GM12892 (cell line): ENCODE measurements around the gene ALDH8A1. TPM values are rescaled to one million over a fixed set of nuclear protein-coding genes. Genes with fewer than 3 reads are reported as not detected.
A peak's percentile ranks its signal among the peaks of the same experiment; 100 is the strongest.

Source experiments
- DNase-seq: peaks from one replicate; pipeline ENCODE4 v3.0.0; 2011; ENCODE audit not compliant: insufficient read length
- FAIRE-seq: peaks from 2 replicates; lab custom pipeline; 2011; peaks lifted over from hg19 to GRCh38; lab: Jason Lieb, UNC
- POLR2A ChIP-seq: IDR thresholded peaks from 2 replicates; pipeline ENCODE4 v1.6.1; 2011; ENCODE audit warnings: low read depth, low read length, control low read depth
- POLR2AphosphoS5 ChIP-seq: IDR thresholded peaks from 2 replicates; pipeline ENCODE4 v1.6.1; 2011; ENCODE audit warnings: low read depth, low read length, control low read depth
- TAF1 ChIP-seq: IDR thresholded peaks from 2 replicates; pipeline ENCODE4 v1.6.1; 2011; ENCODE audit warnings: low read depth, mild to moderate bottlenecking, control low read depth, low read length, borderline replicate concordance
- polyA plus RNA-seq: library from polyadenylated mRNA; unstranded; fragments of >200 nt; gene quantifications from one replicate; pipeline ENCODE4 v1.2.1, GENCODE V29; 2012; ENCODE audit warnings: missing spikeins, inconsistent platforms; ENCODE audit not compliant: missing spikeins

Gene ALDH8A1, protein sequence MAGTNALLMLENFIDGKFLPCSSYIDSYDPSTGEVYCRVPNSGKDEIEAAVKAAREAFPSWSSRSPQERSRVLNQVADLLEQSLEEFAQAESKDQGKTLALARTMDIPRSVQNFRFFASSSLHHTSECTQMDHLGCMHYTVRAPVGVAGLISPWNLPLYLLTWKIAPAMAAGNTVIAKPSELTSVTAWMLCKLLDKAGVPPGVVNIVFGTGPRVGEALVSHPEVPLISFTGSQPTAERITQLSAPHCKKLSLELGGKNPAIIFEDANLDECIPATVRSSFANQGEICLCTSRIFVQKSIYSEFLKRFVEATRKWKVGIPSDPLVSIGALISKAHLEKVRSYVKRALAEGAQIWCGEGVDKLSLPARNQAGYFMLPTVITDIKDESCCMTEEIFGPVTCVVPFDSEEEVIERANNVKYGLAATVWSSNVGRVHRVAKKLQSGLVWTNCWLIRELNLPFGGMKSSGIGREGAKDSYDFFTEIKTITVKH
- polyA plus RNA-seq = 1.2 TPM

- TF ChIP-seq TAF1 (no peak), POLR2A (no peak), POLR2AphosphoS5 (no peak)
- FAIRE-seq = no peak
- no peak for DNase-seq
Measured at GRCh38 chr6:134949927-134950326, at the start of gene ALDH8A1. Gene ALDH8A1, minus strand, starts transcription at chr6:134950101. Its CDS starts 48 bp downstream, at chr6:134950053.

- FAIRE-seq (no peak), DNase-seq (no peak)
- TF ChIP-seq POLR2A (no peak), POLR2AphosphoS5 (no peak), TAF1 (no peak)
Measured at GRCh38 chr6:134999107-134999506, 49.2 kb upstream of the ALDH8A1 start.

DNA sequence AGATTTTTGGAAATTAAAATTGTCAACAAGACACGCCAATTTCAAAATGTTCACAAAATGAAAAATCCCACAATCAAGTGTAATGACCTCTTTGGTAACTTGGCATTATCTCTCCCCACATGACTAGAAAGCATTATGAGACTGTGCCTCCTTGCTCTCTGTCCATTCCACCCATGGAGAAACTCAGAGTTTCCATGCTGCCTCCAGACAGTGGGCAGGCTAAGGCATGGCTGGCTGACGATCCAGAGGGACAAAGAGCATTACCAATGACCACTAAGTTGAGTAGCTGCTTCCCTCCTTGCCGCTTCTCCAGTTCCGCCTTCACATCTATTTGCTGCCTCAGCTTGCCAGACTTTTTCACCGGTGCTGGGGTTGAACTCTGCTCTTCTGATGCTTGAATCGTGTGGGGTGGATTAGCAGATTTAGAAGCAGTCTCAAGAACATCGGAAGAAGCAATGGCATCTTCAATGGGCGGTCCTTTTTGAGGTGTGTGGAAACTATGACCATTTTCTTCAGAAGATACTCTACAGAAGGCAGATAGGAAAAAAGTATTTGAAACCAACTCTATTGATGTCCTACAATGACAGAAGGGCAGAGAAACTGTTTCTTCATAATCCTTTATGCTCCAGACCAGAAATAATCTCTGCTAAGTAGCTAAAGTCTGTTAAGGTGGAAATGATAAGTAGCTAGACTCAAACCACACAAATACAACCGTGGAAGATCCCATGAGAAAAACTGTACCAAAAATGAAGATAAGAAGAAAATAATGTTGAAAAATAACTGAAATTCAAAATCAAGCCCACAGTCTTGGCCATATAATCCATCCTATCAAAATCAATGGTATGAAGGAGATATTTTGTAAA is 47.5 kb upstream of the ALDH8A1 start:
- DNase-seq (no peak), FAIRE-seq (no peak)
- TF ChIP-seq POLR2AphosphoS5 (no peak), POLR2A (no peak), TAF1 (no peak)

DNA sequence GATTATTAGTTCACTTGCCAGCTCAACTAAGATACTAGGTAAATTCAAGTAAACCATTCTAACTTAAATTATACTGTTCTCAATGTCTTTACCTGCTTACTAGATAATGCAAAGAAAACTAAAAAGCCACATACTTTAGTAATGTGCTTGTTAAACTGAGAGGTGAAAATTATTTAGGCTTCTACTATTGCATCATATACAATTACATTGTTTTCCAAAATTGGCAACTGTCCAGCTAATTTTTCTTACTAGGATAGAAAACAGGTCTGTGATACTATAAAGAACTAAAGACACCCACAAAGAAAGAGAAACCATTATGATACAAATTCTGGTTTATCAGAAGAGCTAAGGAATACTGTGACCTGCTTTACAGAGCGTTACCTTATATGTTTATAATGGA is 45.6 kb upstream of the ALDH8A1 start:
- TF ChIP-seq POLR2AphosphoS5 (no peak), TAF1 (no peak), POLR2A (no peak)
- FAIRE-seq = no peak
- DNase-seq = no peak

DNA sequence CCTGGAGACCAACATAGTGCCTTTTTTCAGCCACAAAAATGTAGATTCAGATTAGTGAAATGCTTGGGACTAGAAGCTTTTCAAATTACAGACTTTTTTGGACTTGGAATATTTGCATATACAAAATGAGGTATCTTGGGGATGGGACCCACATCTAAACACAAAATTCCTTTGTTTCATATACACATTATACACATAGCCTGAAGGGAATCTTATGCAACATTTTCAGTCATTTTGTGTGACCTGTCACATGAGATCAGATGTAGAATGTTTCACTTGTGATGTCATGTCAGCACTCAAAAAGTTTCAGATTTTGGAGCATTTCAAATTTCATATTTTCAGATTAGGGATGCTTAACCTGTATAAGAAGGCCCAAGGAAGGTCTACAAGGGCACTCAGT is 44.5 kb upstream of the ALDH8A1 start:
- TF ChIP-seq TAF1 (no peak), POLR2A (no peak), POLR2AphosphoS5 (no peak)
- DNase-seq (no peak), FAIRE-seq (peak; percentile 71)

DNA sequence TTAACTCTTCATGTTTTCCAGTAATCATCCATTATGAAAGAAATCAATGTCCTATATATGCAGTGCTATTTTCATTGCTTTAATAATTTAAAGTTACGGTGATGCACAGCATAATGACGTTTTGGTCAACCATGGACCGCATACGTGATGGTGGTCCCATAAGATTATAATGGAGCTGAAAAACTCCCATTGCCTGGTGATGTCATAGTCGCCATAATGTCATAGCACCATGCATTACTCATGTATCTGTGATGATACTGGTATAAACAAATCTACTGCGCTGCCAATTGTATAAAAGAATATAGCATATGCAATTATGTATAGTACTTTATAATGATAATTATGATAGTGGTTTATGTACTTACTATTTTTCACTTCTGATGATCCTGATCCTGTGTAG is 42.3 kb upstream of the ALDH8A1 start:
- FAIRE-seq (no peak), DNase-seq (no peak)
- TF ChIP-seq POLR2A (no peak), TAF1 (no peak), POLR2AphosphoS5 (no peak)

DNA sequence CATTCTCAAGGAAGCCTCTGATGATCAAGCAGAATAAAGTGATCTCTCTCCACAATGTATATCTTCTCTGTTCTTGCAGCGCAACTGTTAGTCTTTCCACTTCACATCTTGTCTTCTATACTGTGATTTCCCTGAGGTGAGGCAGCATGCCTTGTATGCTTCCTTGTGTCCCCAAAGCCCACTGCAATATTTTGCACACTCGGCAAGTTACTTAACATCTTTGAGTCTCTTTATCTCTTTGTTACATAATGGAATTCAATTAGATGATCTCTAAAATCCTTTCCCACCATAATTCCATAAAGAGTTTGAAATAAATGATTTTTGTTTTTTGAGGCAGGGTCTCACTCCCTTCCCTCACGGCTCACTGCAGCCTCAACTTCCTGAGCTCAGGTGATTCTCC is 40.4 kb upstream of the ALDH8A1 start:
- no peak for TF ChIP-seq TAF1
- TF ChIP-seq POLR2AphosphoS5 = no peak
- no peak for TF ChIP-seq POLR2A
- no peak for FAIRE-seq
- DNase-seq = no peak

DNA sequence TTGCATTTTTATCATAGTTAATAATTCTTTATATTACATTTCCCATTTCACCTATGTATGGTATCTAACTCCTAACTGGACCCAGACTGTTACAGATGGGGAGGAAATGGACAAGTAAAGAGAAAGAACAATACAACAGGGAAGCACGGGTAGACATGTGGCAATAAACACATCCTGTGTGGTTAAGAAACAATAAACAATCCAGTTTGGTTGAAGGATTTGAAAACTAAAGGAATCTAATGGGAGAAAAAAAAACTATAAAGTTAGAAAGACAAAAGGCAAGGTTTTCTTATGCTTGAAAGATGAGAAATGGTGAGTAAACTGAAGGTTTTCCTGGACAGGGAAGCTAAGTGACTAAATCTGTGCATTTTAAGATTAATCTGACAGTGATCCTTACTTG is 34.9 kb upstream of the ALDH8A1 start:
- TF ChIP-seq POLR2A = no peak
- TF ChIP-seq POLR2AphosphoS5 = no peak
- no peak for TF ChIP-seq TAF1
- FAIRE-seq (no peak), DNase-seq (no peak)

GRCh38 chr6:134983823-134984222 is 33.9 kb upstream of the ALDH8A1 start:
- DNase-seq (no peak), FAIRE-seq (no peak)
- TF ChIP-seq POLR2A = no peak
- no peak for TF ChIP-seq POLR2AphosphoS5
- no peak for TF ChIP-seq TAF1

GRCh38 chr6:134982161-134982560 is 32.3 kb upstream of the ALDH8A1 start:
- DNase-seq (no peak), FAIRE-seq (no peak)
- TF ChIP-seq POLR2AphosphoS5 (no peak), POLR2A (no peak), TAF1 (no peak)

DNA sequence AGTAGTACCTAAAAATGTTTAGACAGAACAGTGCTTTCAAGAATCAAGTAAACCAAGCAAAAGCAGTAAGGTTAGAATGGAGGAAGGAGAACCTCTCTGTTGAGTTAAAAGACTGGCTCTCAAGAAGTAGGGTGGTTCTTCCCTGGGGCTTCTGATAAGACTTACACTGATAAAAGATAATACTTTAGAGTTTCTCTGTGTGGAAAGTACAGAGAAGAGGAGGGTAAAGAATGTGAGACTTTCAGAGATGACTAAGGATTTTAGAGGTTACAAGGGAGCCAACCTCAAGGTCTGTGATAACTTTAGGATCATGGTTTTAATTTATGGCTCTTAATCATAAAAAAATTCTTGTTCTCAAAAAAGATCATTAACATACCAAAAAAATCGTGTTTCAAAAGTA is 30.9 kb upstream of the ALDH8A1 start:
- FAIRE-seq (peak; percentile 73), DNase-seq (no peak)
- TF ChIP-seq POLR2AphosphoS5 (no peak), TAF1 (no peak), POLR2A (no peak)

- FAIRE-seq (peak; percentile 99), DNase-seq (no peak)
- TF ChIP-seq POLR2A (no peak), TAF1 (no peak), POLR2AphosphoS5 (no peak)
Measured at GRCh38 chr6:134979142-134979541, 29.2 kb upstream of the ALDH8A1 start.
